GM19238 (cell line): ENCODE results near the gene IL24.

Source experiments
- DNase-seq: peaks from one replicate; pipeline ENCODE4 v3.0.0; 2011; ENCODE audit warnings: low spot score; ENCODE audit not compliant: insufficient read length

IL24 gene

GRCh38 chr1:206924592-206925105 lies 27.4 kb downstream of the IL24 start:
- no peak for DNase-seq

- peak; percentile 53 for DNase-seq
Measured at GRCh38 chr1:206925106-206925736, 28.0 kb downstream of the IL24 start.

- no peak for DNase-seq
Measured at GRCh38 chr1:206926286-206926685, 29.0 kb downstream of the IL24 start.

GRCh38 chr1:206929524-206929923 lies 32.3 kb downstream of the IL24 start:
- DNase-seq, result no peak

GRCh38 chr1:206930210-206930798 lies 33.1 kb downstream of the IL24 start:
- peak; percentile 56 for DNase-seq

- DNase-seq, result no peak
Measured at GRCh38 chr1:206931709-206932108, 34.5 kb downstream of the IL24 start.

- DNase-seq, result no peak
Measured at GRCh38 chr1:206932177-206932576, 34.9 kb downstream of the IL24 start.

- no peak for DNase-seq
Measured at GRCh38 chr1:206933333-206933945, 36.2 kb downstream of the IL24 start.

- DNase-seq, result no peak
Measured at GRCh38 chr1:206935491-206936067, 38.3 kb downstream of the IL24 start.

GRCh38 chr1:206937425-206937824 lies 40.2 kb downstream of the IL24 start:
- DNase-seq, result no peak

- no peak for DNase-seq
Measured at GRCh38 chr1:206939131-206939530, 41.9 kb downstream of the IL24 start.

- no peak for DNase-seq
Measured at GRCh38 chr1:206939841-206940587, 42.8 kb downstream of the IL24 start.

- DNase-seq, result no peak
Measured at GRCh38 chr1:206940588-206940936, 43.3 kb downstream of the IL24 start.

- DNase-seq, result no peak
Measured at GRCh38 chr1:206941766-206942418, 44.6 kb downstream of the IL24 start.

- no peak for DNase-seq
Measured at GRCh38 chr1:206944703-206945102, 47.5 kb downstream of the IL24 start.

GRCh38 chr1:206945779-206946178 lies 48.5 kb downstream of the IL24 start:
- DNase-seq, result no peak

- no peak for DNase-seq
Measured at GRCh38 chr1:206946261-206946660, 49.0 kb downstream of the IL24 start, which contains the start of gene PIGR. Gene PIGR (minus strand): TSS chr1:206946466. CDS start chr1:206940531, 5,935 bp downstream.

- DNase-seq, result no peak
Measured at GRCh38 chr1:206947255-206947654, 50.0 kb downstream of the IL24 start.

GRCh38 chr1:206949208-206949607 lies 52.0 kb downstream of the IL24 start:
- DNase-seq, result no peak

GRCh38 chr1:206949641-206950040 lies 52.4 kb downstream of the IL24 start:
- DNase-seq, result no peak
